Stimulated activated CD8-positive, alpha-beta memory T cell treated with anti-CD3 and anti-CD28 coated beads, Interleukin-4, amount 100 ng/mL, for 24 hours (primary cell): ENCODE data around the gene KIAA1217.
"Not testable (repeated sequence)": the region's sequence is repeated elsewhere in the genome, so short reads cannot be mapped to it uniquely, and the experiment has no call there.

ENCODE experiments used
- DNase-seq: peaks from one replicate; pipeline ENCODE4 v3.0.0-alpha.2; 2020; ENCODE audit warnings: low read depth

KIAA1217 gene

DNA sequence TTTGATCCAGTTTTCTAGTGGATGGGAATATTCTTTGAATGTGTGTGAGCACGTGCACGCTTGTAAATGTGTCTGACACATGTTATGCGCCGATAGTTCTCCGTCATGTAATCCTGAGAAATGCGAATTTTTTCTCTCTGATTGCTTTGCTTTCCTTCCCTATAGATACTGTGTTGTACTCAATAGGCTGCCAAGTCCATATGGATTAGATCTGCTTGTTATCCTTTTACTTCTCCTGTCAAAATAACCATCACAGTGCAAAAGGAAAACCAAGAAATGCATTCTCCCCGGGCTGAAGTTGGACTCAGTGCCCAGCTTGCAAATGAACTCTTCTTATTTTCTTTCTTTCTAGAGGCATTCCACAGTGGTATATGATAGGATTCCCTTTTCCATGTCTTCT lies 131.9 kb downstream of the KIAA1217 start:
- DNase-seq = no peak

DNA sequence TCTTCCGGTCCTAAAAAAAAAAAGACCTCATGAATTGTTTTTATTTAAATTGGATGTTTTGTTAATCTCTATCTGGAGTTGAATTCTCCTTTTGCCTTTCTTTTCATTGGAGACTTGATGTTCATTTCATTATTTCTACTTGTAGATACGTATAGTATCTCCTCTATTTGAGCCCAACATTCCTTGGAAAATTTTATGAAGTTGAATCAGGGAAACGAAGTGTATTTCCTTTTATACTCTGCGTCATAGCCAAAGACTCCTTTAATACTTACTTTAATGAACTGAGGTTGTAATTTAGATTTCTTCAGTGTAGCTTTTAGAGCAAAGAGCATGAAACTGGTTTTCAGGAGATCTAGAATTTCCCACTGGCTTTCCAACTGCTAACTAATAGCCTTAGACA lies 132.4 kb downstream of the KIAA1217 start:
- no peak for DNase-seq

DNA sequence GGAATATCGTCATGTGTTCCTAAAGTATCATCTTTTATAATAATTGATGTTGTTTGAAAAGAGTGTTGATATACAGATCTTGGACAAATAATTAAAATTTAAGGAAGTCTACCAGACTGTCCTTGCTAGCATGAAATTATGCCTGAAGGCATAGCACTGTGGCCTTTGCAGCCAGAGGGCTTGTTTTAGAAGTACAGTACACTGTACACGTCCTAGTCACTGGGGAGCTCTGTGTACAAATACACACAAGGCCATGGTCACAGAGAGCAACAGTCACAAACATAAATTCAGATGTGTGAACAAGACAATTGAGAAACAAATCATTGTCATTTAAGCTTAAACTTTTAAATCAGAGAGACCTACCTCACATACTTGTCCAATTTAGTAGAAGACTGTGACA lies 133.0 kb downstream of the KIAA1217 start:
- no peak for DNase-seq

DNA sequence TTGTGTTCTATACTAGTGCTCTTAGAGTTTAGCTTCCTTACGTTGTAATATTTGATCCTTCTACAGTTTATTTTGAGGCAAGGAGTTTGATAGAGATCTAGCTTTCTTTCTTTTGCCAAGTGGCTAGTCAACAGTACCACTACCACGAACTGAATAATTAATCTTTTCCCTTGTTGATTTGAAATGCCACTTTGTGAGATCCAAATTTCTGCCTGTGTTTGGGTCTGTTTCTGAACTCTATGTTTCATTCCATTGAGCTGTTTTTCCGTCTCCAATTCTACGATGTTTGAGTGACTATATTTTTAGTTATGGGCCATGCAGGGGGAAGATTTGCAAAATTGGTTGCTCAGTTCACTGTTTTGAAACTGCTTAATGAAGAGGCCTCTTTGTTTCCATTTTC lies 134.7 kb downstream of the KIAA1217 start:
- no peak for DNase-seq

DNA sequence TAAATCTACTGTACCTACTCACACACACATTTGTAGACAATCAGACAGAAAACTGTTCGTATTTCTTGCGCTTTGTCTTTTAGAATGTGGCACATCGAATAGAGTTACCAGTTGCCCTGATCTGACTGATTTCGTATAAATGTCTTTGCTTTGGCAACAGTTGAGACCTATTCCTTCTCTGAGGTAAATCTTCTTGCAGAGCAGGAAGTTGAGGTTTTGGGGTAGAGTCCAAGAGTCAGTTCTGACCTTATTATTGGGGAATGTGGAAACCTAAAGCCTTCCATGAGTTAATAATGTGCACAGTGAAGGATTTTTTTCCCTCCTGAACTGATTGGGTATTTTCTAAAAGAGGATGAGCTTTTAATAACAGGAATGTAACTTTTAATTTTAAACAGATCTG lies 135.3 kb downstream of the KIAA1217 start:
- DNase-seq = no peak

DNA sequence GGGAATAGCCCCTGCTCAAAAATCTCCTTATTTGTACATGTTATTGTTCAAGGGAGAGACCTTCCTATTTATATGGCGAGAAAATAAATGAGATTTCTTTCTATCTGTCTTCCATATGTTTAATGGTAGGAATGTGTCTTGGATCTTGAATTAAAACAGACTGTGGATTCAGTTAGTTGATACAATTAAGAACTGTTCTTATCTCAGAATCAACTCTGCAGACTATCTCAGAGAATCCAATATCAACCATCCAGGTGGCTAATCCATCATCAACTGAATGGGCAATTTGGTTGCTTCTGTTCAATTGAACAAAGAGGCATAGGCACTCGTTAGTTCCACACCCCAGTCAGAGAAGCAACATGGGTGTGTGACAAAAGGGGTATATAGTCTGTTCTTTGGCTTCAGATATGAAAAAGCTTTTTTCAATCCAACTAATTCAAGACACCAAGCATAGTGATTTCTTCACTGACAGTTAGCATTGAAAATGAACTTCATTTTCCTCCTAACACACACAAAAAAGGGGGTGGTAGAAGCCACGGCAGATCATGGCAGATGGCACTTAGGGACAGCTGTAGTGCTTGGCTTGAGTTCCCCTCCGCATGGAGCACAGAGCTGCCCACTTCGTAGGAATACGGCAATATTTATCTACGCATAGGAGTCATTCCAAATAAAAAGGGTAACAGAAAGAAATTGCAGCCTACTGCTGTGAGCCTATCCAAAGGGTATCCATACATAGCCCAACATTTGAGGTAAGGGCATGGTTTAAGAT lies 135.9 kb downstream of the KIAA1217 start:
- DNase-seq = no peak

DNA sequence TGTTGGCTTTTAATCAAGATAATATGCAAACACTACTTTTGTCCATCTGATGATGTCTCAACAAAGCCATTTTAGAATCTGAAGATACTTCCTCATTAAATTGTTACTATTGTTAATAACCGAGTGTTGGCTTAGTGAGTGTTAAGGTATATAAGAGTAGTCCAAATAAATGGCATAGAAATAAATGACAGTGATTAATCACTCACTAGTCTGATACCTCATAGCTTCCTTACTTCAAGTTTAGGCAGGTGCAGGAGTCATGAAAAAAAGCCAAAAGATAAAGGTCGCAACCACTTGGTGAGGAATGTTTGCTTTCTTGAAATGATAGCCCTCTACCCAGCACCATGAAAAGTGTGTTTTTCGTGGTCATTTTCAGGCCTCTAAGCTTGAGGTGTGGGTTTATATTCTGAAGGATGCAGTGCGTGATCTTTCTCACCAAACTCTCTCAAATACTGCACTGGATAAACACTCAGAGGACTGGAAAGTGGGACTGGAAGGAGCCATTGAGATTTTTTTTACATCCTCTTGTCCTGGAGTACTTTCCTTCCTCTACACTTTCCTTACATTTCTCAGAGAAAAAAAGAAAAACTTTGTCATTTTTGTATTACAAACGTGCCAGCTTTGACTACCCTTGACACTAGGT lies 138.1 kb downstream of the KIAA1217 start:
- no peak for DNase-seq

DNA sequence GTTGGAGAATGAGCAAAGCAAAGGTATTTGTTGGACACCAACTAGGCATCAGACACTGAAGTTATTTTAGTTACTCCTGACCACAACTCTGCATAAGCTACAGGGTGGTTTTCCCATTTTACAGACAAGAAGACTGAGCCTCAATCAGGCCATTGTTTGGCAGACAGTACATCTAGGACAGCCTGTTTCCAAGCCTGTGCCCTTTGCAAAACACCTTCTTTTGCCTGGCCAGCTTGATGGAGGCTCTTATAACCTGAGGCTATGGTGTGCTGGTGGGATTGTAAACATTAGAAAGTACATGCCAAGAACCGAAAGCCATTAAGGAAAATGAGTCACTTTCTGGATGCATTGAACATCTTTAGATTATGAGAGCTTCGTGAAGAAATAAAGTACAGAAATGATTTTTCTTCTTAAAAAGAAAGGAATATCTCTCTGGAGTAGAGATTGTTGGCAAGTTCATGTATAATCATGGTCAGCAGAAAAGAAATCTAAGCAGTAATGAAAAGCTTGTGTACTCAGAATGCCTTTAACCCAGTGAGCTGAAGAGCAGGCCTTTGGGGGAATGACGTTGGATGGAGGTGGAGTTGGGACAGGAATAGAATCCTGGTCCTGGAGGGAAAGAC lies 140.6 kb downstream of the KIAA1217 start:
- DNase-seq = no peak

DNA sequence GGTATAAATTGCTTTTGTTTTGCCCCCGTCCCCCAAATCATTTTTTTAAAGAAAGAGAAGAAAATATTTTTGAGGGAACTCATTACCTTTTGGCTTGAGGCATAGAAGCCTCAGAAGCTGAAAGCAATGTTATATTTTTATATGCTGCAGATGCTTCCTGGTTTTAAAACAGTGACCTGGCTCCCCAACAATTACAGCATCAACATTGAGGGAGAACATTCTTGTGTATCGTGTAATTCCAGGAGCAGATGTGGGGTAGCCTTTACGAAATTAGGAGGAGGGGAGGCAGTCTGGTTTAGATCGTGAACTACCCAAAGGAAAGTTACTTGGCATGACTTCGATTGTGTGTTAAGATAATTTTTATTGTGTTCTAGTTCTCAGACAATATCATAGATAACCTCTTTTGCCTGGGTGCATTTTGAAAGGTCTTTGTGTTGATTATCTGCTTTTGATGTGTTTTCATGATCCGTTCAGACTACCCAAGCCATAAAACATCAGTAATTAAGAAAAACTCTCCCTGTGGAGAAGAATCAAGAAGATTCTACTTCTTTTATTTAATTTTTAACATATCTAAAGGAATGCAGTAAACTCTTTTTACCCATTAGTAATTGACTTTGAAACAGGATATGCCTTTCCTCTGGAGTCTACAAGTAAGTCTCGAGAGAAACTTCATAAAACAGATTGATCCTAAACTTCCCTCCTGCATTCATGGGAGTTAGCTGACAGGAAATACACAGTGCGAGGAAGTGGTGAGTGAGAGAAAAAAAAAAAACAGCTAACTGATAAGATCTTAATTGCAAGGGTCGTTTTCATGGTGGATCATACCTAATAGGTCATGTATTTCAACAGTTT lies 141.4 kb downstream of the KIAA1217 start:
- DNase-seq = no peak

DNA sequence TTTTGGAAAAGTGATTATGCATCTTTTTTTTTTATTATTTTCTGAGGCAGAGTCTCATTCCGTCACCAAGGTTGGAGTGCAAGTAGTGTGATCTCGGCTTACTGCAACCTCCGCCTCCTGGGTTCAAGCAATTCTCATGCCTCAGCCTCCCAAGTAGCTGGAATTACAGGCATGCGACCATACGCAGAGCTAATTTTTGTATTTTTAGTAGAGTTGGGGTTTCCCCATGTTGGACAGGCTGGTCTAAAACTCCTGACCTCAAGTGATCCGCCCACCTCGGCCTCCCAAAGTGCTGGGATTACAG lies 141.9 kb downstream of the KIAA1217 start:
- not testable (repeated sequence) for DNase-seq

DNA sequence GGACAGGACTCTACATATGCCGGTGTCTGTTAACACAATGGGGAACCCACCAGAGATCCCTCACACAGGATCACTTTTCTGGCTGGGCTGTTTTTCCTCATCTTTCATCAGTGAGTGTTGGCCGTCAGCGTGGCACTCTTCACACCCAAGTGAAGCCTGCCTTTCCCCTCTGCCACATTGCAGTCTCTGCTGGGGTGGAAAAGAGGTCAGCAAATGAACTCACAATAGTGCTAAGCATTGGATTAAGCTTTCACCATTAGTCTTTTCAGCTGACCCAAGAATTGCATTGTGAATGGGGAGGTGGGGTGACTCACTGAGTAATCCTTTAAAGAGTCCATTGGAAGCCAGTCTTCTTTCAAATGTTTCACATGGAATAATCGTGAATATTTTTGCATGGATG lies 143.0 kb downstream of the KIAA1217 start:
- no peak for DNase-seq

DNA sequence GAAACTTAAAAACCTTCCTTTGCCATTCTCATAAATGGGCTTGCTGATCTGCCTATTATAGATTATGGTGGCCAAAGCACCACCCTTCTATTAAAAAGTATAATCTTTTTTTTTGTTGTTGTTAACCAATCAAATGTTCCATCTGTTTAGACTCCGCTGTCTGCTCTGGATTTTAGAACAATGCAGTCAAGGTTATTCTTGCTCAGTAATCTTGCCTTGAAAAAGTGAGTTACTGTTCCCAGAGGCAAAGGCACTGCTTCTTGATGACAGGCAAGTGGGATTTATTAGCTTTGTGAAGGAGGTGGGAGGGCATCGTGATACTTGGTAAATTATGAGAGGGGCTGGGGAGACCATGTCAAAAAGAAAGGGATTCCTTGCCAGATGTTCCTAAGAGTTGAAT lies 143.5 kb downstream of the KIAA1217 start:
- DNase-seq = no peak

DNA sequence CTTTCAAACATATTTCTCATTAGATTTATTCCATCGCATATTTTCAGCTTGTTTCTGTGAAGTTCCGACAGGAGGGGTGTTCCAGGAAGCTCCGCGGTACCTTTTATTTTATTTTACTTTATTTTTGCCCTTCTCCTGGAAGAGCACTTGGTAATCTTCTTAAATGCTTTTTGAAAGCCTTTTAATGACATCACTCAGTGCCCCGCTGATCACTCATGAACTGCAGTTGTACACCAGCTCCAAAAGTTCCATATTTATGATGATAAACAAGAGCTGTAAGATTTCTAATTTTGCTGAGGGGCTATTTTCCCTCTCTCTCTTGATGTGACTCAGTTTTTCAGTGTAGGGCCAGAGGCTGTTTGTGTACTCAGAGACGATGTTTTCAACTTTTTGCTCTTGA lies 144.4 kb downstream of the KIAA1217 start:
- no peak for DNase-seq

DNA sequence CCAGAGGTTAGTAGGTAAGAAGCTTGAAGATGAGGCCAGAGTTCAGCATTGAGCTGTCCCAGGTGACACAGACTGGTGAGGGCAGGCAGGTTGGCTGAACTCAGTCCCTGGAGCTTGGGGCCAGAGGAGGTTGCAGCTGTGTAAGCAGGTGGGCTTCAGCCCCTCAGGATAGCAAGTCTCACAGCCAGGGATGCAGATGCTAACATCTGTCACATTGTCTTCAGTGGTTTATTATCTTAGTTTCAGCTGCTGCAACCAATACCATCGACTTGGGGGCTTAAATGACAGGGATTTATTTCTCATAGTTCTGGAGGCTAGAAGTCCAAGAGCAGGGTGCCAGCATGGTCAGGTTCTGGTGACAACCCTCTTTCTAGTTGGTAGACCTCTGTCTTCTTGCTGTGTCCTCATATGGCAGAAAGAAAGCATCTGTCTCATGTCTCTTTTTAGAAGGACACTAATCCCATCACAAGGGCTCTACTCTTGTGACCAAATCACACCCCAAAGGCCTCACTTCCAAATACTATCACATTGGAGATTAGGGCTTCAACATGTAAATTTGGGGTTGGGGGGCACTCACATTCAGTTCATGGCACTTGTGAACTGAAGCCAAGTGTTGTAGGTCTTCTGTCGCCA lies 146.2 kb downstream of the KIAA1217 start:
- no peak for DNase-seq

DNA sequence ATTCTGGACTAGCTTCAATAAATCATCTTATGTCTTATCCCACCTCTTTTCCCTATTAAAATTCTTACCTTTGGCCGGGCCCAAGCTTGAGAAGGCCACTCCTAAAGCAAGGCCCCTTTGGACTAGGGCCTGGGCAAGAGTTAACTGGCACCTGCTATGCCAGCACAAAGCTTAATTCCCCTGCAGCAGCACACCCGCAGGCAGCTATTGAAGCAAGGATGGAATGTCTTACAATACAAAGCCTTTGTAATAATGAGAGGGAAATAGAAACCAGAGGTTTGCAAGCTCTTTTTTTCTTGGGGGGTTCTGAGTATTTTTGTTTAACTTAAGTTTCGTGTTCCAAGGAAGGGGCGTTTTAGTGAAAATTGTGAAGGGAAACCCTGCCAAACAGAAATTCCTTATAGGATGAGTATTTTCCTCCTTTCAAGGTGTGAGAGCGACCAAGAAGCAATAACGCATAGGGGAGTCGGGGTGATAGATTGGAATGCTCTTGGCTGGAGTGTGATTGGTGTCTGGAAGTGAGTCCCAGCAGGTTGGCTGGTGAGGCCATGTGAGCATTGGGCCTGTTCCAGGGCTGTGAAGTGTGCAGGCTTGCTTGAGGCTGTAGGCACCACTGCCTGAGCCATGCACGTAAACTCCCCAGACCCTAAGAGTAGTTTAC lies 148.5 kb downstream of the KIAA1217 start:
- DNase-seq = no peak

DNA sequence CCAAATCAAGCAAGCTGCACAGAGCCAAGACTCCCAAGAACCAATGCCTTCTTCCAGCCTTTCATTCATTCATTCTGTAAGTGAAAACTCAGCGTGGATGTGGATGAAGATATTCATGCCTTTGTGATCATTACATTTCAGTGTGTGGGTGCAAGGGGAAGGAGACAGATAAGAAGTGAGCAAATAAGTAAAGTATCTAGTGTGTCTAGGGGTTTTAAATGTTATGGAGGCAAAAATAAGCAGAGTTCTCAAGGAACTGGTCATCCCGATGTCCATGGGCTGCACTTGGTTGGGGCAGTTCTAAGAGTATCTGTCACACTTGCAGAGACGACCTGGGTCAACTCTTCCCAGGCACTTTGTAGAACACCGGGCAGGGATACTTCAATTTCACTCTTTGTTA lies 149.1 kb downstream of the KIAA1217 start:
- DNase-seq = no peak

DNA sequence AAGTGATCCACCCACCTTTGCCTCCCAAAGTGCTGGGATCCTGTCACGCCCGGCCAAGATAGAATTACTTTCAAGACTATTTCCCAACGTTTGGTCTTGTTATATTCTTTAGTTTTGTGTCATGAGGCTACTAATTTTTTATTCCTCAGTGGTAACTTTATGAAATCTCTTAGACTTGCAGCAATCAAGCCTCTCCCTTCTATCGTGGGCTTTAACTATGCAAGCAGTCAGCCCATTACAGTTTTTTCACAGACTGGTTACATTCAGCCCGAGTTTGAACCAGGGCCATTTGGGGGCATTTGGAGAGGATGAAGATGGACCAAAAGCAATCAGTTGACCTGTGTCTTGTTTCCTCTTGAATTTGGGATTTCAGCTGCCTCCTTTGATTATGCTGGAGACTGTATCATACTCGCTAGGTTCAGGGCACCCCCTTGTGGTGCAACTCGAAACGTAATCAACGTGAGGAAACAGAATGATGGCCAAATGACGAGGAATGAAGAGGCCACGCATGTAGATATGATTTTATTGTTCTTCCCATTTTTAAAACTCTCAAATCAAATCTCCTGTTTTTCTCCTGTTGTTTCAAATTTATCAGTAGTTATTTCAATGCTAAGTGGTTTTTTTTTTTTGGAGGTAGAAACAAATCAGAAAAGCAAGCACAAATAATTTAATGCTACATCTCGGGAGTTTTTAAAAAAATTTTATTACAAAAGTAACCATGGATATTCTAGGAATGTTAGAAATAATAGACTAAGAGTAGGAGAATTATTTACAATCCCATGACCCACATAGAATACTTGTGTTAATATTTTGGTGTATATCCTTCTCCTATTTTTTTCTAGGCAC lies 151.6 kb downstream of the KIAA1217 start:
- no peak for DNase-seq

DNA sequence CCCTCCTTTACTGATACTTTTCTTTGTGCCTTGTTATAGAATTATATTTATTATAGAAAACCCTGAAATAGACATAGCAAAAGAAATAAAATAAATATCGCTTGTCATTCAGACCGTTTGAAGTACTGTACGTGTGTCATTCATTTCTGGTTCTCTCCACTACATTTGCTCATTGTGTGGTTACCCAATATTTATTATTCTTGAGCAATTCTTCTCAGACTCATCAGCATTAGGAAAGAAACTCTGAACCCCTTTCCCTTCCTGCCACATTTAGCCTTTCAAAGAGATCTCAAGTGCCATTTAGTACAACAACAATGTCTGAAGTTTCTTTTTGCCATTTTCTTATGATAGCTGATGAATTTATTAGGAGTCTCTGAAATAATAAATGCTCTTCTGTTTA lies 154.1 kb downstream of the KIAA1217 start:
- DNase-seq = no peak

DNA sequence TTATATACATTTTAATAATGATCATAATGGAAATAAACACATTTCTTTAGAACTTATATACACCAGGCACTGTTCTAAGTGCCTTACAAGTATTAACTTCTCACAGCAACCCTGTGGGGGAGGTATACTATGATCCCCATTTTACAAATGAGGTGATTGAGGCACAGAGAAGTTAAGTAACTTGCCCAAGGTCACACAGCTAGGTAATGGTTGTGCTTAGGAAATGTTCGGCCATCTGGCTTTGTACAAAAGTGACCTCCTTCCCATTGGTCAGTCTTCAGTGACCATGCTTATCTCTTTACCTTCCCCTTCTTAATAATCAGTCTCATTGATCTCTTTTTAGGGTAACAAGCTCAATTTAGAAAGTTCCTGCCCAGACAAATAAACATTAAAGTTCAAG lies 158.8 kb downstream of the KIAA1217 start:
- DNase-seq = no peak

DNA sequence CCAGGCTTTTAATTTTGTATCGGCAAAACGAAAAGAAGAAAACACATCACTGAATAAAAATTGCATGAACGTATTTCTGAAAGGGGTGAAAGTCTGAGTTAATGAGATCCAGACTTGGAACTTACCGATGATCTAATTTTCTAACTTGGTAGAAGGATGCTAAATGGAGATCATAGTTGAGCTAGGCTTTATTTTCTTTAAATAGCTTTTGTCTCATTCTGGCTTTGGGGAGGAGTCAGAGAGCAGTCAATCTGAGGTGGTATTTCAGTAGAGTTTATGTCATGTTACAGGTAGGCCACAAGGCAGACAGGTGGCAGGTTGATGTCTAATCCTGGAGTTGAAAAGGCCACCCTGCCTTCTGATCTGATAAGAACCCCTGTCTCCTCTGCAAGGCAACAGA lies 161.9 kb downstream of the KIAA1217 start:
- DNase-seq = no peak

DNA sequence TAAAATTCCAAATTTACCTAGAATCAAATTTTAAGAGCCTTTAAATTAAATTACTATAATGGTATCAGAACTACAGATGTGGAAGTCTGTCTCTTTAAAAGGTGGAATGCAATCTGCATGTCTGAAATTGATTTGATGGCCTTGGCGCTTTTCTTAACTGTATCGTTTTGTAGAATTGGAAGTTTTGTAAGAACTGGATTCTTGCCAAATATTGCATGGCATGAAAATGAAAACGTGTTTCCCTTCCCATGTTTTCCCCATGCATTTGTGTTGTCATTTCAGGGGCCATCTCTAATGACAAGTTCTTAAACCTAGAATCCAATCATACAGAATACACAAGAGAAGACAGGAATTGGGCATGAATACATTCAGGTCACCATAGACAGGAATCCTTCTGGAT lies 162.5 kb downstream of the KIAA1217 start:
- DNase-seq = no peak
